ENCODE results near the gene PAM. TPM values are rescaled to one million over a fixed set of nuclear protein-coding genes. Genes with fewer than 3 reads are reported as not detected.

The PAM gene
- total and polyA plus RNA-seq, 11 donors: 569 to 1,548 (median 1,087) TPM

GRCh38 chr5:102758576-102758975, 3.5 kb downstream of the PAM start:
- H3K4me3 ChIP-seq: no peak overlapping the region
- no peaks in the 10 kb centered on the region for H3K27me3 ChIP-seq
- H3K36me3 ChIP-seq: no peaks in the 10 kb centered on the region
- H3K9me3 ChIP-seq: no peaks in the 10 kb centered on the region
- peak overlapping the region in 8 of 12 donors; percentile 4 to 58 (median 20) for H3K27ac ChIP-seq
- no peak for TF ChIP-seq POLR2A (IDR thresholded peaks at IDR 0.05)
- DNase-seq (no peak), ATAC-seq (no peak)
- peaks cover 4 to 81% (median 57%) of the 10 kb centered on the region in 12 donors for H3K4me1 ChIP-seq
- intact Hi-C loops (cut with DNase I): loop anchor here in 4 of 10 donors (5.0 to 10.0 kb wide), 4 partner anchors 106 to 366 kb away; partner anchors contain the start of genes GIN1 (in 1 of the 4) and PPIP5K2 (in 1 of the 4)

- peaks cover 4 to 79% (median 58%) of the 10 kb centered on the region in 12 donors for H3K4me1 ChIP-seq
- no peaks in the 10 kb centered on the region for H3K27me3 ChIP-seq
- H3K9me3 ChIP-seq: no peaks in the 10 kb centered on the region
- intact Hi-C loops (cut with DNase I): loop anchor here in 4 of 10 donors (5.0 to 10.0 kb wide), 4 partner anchors 106 to 366 kb away; partner anchors contain the start of genes GIN1 (in 1 of the 4) and PPIP5K2 (in 1 of the 4)
- H3K27ac ChIP-seq: peak overlapping the region in 7 of 12 donors; percentile 3 to 55 (median 17)
- WGBS, 4 donors: 87 to 95% (median 90%) methylated on average over 1 of the region's 1 CpG
- H3K4me3 ChIP-seq: no peak overlapping the region
- H3K36me3 ChIP-seq: no peaks in the 10 kb centered on the region
- DNase-seq (no peak), ATAC-seq (no peak)
- TF ChIP-seq CTCF (IDR thresholded peaks at IDR 0.05) (no peak), POLR2A (IDR thresholded peaks at IDR 0.05) (no peak)
Measured at GRCh38 chr5:102759289-102759688, 4.2 kb downstream of the PAM start.

GRCh38 chr5:102759700-102760099, 4.6 kb downstream of the PAM start:
- H3K36me3 ChIP-seq: no peaks in the 10 kb centered on the region
- peaks cover 4 to 80% (median 59%) of the 10 kb centered on the region in 12 donors for H3K4me1 ChIP-seq
- ATAC-seq (no peak), DNase-seq (no peak)
- H3K4me3 ChIP-seq: no peak overlapping the region
- no peaks in the 10 kb centered on the region for H3K27me3 ChIP-seq
- intact Hi-C loops (cut with DNase I): loop anchor here in 4 of 10 donors (5.0 to 10.0 kb wide), 4 partner anchors 105 to 365 kb away; partner anchors contain the start of genes GIN1 (in 2 of the 4) and PPIP5K2 (in 2 of the 4)
- 51 to 71% (median 63%) methylated on average over 2 of the region's 2 CpGs for WGBS, 4 donors
- TF ChIP-seq POLR2A (IDR thresholded peaks at IDR 0.05) (no peak), CTCF (IDR thresholded peaks at IDR 0.05) (no peak)
- H3K27ac ChIP-seq: peak overlapping the region in 7 of 12 donors; percentile 3 to 72 (median 11)
- H3K9me3 ChIP-seq: no peaks in the 10 kb centered on the region

- no peak overlapping the region for H3K4me3 ChIP-seq
- no peaks in the 10 kb centered on the region for H3K9me3 ChIP-seq
- no peaks in the 10 kb centered on the region for H3K36me3 ChIP-seq
- 11 to 20% (median 16%) methylated on average over 2 of the region's 2 CpGs for WGBS, 4 donors
- DNase-seq: peak in 2 of 5 donors; percentile 31 to 54
- peak overlapping the region in 11 of 12 donors; percentile 4 to 72 (median 29) for H3K27ac ChIP-seq
- peaks cover 4 to 84% (median 59%) of the 10 kb centered on the region in 12 donors for H3K4me1 ChIP-seq
- peak in 3 of 4 donors; percentile 21 to 43 (median 39) for ATAC-seq
- no peaks in the 10 kb centered on the region for H3K27me3 ChIP-seq
- no peak for TF ChIP-seq POLR2A (IDR thresholded peaks at IDR 0.05)
- TF ChIP-seq CTCF (IDR thresholded peaks at IDR 0.05): no peak
- intact Hi-C loops (cut with DNase I): loop anchor here in 1 of 10 donors (10.0 kb wide), 1 partner anchor 364 kb away; the partner anchor contains the start of genes GIN1 and PPIP5K2
Measured at GRCh38 chr5:102760815-102761214, 5.7 kb downstream of the PAM start.

Data from heart left ventricle (tissue), 16 donors.